H1 (cell line): ENCODE results near the gene COL27A1. TPM values are rescaled to one million over a fixed set of nuclear protein-coding genes. Genes with fewer than 3 reads are reported as not detected.

Experiments used
- BCL11A ChIP-seq, 2 experiments: IDR thresholded peaks; one replicate each; pipeline ENCODE4 v1.6.1; 2011; ENCODE audit warnings: low read depth in 2 of 2, low read length in 2 of 2, mild to moderate bottlenecking in 2 of 2
- CTCF ChIP-seq, 3 experiments: IDR thresholded peaks; 1 replicate in 2 of 3; 2 replicates in 1 of 3; pipeline versions ENCODE4 v1.5.1 to v1.6.1; 2011; ENCODE audit warnings: low read length in 3 of 3, mild to moderate bottlenecking in 3 of 3, inconsistent platforms in 2 of 3, low read depth in 1 of 3, moderate library complexity in 1 of 3; ENCODE audit not compliant: insufficient read depth in 1 of 3; ENCODE audit errors: control extremely low read depth in 1 of 3
- EP300 ChIP-seq, 2 experiments: IDR thresholded peaks; 1 replicate in 1 of 2; 2 replicates in 1 of 2; pipeline ENCODE4 v1.6.1; 2011 to 2012; ENCODE audit warnings: low read depth in 2 of 2, low read length in 2 of 2, mild to moderate bottlenecking in 2 of 2, borderline replicate concordance in 1 of 2, inconsistent platforms in 1 of 2, moderate library complexity in 1 of 2
- MAFK ChIP-seq: IDR thresholded peaks from 2 replicates; pipeline ENCODE4 v1.6.1; 2012; ENCODE audit warnings: low read depth, mild to moderate bottlenecking, improper control_type of control experiment, low read length
- YY1 ChIP-seq: IDR thresholded peaks from 2 replicates; pipeline ENCODE4 v1.6.1; 2011; ENCODE audit warnings: low read depth, mild to moderate bottlenecking, low read length
- polyA plus RNA-seq, 7 experiments: library from polyadenylated mRNA; depleted of rRNA in 3 of 7; stranded (reverse) in 5 of 7; unstranded in 2 of 7; fragments of >200 nt in 5 of 7; fragments of 200-250 nt in 2 of 7; gene quantifications; 1 replicate in 5 of 7; 2 replicates in 1 of 7; 4 replicates in 1 of 7; pipeline versions ENCODE4 v1.2.1 to v1.2.3, GENCODE V29; 2011 to 2013; ENCODE audit warnings: missing spikeins in 2 of 7, mixed read lengths in 2 of 7
- total RNA-seq: library from RNA; stranded (reverse); fragmentation: NEBNext Ultra II Directional; extraction: Animal tissue kit (Norgen Biotek cat#: 25700); gene quantifications from 2 replicates; pipeline ENCODE4 v1.2.1, GENCODE V29; 2021

COL27A1 gene
- total and polyA plus RNA-seq, 2 of the 8 experiments (the other 6 are each of a cell fraction or from before 2014, with no cell fraction given): 15.1 to 22.8 TPM

GRCh38 chr9:114296338-114296737 lies 141.0 kb downstream of the COL27A1 start (continued):
- no peak for TF ChIP-seq BCL11A (IDR thresholded peaks at IDR 0.05; ENCODE audit: low read depth in 2 of 2, low read length in 2 of 2)
- no peak for TF ChIP-seq CTCF (IDR thresholded peaks at IDR 0.05; ENCODE audit: control extremely low read depth in 1 of 3, insufficient read depth in 1 of 3, low read depth in 1 of 3, low read length in 3 of 3)
- TF ChIP-seq YY1: no peak
- TF ChIP-seq MAFK: no peak
- TF ChIP-seq EP300 (IDR thresholded peaks at IDR 0.05; ENCODE audit: borderline replicate concordance in 1 of 2, low read depth in 2 of 2, low read length in 2 of 2): no peak
